NCI-H1417 (cell line): Measurements from ENCODE around the gene FARP1.
A peak's percentile ranks its signal among the peaks of the same experiment; 100 is the strongest.

Experiments used
- DNase-seq, 3 experiments: peaks; one replicate each; lab custom pipeline; 2025; lab: John Stamatoyannopoulos, UW

The FARP1 gene

DNA sequence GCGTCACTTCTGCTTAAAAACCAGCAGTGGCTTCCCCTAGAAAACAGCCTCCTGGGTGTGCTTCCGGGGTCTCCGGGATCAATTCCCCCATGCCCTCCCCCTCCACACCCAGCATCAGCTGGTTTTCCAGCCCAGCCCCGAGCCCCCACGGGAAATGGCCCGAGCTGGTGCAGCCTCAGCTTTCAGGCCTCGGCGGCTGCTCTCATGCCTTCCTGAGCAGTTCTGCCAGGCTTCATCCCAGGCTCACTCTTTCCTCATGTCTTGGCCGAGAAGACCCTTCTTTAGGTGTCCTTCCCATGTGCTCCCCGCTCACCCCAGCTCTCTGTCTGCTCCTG lies 137.2 kb downstream of the FARP1 start:
- DNase-seq: peak in 2 of 3 experiments; percentile 60 to 80

DNA sequence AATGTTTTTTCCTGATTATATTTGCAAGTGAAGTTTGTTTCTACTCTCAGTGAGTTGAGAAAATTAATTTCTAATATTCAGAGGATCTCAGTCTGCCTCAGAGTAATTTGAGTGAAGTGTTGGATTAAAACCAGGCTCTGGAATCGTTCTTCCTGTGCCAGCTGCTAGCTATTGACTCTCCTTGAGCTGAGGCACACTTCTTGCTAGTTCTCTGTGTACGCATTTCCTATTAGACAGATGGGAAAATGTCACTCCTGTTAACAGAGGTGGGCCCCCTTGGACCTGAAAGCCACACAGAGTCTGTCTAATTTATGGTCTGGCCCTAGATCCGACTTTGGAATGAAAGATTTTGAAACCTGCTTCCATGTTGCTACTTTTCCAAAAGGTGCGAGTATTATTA lies 141.8 kb downstream of the FARP1 start:
- DNase-seq: peak; percentile 41 to 90 (median 72)

DNA sequence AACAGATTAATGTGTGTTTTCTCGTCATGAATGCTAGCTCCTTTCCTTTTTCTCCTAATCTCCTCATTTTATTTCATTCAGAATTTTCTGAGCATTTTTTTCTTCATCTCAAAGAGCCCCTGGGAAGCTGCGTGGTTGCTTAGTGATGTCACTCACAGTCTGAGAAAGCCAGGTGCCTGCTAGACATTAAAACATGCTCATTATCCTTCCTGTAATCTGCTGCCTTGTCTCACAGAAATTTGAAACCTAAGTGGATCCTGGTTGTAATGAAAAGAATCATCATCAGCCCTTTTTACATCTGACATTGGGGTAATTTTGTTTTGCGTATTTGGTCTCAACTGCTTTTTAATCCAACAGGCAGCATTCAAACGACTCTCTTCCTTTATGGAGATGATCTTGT lies 142.4 kb downstream of the FARP1 start:
- peak; percentile 85 to 99 (median 91) for DNase-seq

DNA sequence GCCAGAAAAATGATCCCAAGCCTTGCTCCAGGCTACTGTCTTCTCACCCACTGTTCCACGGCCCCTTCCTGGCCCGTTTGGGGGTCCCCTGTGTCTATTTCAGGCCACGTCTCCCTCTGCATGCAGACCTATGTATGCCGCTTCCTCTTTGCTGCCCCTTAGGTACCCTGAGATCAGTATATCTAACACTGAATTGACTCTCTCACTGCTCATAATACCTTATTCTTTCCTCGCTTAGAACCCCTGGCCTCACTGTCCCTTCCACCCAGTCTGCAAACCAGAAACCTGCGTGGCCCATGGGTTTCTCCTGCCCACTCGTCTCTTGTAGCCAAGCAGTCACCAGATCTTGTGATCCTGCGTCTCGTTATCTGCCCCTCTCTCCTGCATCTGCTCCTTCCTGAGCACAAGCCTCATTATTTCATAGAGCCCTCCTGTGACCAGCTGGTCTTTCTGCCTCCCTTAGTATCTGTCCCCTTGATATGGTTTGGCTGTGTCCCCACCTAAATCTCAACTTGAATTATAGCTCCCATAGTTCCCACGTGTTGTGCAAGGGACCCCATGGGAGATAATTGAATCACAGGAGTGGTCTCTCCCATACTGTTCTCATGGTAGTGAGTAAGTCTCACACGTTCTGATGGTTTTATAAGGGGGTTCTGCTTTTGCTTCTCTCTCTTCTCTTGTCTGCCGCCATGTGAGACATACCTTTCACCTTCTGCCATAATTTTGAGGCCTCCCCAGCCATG lies 143.1 kb downstream of the FARP1 start:
- DNase-seq: peak; percentile 45 to 88 (median 80)

DNA sequence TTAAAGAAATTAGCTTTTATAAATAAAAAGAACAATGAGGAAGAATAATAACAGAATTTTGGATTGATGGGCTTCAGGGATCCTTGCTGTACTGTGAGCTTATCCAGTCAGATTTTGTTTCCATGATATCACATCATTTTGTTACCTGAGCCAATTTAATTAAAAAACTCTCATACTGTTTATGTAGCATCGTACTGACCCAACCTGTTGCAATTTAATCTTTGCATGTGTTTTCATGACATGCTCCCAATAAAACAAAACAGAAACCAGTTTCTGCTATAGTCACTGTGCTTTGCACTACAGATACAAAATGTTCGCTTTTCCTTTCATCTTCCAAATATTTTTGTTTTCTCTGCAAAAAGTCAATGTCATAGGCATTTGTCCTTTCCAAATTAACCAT lies 143.9 kb downstream of the FARP1 start:
- DNase-seq: no peak

DNA sequence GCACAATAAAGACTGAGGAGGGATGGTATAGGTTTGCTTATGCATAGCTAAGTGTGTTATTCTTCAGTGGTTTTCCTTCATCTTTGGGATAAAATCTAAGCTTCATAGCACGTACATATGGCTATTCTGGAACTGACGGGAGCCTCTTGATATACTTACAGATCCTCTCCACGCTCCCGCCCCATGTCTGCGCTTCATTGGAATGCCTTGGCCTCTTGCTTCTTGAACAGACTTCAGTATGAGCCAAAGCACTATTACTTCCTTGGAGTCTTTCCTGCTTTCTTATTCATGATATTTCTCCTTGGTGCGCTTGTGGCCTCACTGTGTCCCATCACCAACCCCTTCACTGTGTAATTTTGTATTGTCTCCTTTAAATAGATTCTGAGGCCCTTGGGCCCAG lies 145.3 kb downstream of the FARP1 start:
- no peak for DNase-seq

DNA sequence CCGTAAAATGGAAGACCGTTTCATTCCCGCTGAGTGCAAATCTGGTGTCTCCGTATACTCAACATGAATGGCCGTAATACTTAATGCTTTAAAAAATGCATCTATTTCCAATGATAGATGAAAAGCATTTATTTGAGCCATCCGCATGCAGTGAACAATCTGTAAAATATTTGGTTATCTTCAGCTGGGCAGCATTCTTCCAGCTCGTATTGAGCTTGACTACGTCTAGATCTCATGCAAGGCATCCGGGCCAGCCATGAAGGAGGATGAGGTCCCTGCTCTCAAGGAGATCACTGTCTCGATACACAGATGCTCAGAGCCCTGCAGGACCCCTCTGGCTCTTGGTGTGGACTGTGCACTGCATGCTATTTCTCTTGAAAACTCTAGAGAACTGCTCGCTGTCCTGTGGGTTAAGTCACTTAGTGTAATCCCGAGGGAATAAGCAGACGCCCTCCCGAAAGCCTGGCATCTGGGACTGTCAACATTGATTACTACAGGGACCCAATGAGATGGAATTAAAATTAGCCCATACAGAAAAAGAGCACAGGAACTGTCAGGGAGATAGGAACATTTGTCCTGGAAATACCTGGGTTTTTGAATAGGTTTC lies 146.5 kb downstream of the FARP1 start:
- no peak for DNase-seq

DNA sequence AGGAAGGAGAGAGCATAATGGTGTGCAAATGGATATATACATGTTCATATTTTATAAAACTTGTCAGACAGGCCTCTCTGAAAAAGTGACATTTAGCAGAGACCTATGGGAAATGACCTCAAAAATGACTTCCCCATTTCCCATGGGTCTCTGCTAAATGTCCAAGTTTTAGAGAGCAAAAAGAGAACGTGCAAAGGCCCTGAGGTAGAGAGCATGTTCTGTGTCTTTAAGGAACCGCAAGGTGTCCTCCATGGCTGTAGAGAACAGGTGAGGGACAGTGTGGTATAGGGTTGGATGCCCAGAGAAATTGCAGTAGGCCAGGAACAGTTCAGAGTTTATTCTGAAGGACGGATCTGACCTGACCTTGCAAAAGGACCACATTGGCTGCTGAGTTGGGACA lies 147.4 kb downstream of the FARP1 start:
- no peak for DNase-seq

DNA sequence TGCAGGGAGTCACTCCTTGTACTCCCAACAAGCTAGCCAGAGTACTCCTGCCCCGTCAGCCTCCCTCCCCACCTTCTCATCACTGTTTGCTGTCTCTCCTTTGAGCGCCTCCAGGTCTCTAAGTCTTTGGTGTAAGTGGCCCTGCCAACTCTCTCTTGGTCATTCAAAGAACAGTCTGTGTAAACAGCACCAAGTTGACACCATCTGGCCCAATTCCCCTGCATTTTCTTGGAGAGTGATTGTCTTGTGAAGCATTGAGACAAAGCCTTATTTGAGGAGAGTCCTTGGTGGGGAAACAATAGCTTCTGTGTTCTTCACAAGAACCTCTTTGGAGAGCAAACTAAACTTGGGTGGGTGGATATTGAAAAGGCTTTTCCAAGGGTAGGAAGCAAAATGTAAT lies 148.8 kb downstream of the FARP1 start:
- DNase-seq: peak in 1 of 3 experiments; percentile 50

DNA sequence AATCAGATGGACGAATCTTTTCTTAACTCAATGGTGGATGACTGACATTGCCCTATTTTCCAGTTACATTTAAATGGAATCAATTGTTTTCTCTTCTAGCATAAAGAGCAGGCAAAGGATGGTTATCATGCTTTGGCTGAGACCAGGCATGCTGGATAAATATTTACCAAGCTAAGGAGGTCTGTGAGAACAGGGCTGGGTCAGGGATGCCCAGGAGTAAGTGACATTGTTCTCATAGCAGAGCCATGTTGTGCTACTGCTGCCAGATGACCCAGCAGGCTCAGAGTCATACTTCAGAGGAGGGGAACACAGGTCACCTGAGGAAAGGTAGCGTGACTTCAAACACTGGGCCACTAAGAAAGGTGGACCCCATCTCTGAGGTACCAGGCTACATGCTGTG lies 150.2 kb downstream of the FARP1 start:
- peak; percentile 38 to 78 (median 54) for DNase-seq

DNA sequence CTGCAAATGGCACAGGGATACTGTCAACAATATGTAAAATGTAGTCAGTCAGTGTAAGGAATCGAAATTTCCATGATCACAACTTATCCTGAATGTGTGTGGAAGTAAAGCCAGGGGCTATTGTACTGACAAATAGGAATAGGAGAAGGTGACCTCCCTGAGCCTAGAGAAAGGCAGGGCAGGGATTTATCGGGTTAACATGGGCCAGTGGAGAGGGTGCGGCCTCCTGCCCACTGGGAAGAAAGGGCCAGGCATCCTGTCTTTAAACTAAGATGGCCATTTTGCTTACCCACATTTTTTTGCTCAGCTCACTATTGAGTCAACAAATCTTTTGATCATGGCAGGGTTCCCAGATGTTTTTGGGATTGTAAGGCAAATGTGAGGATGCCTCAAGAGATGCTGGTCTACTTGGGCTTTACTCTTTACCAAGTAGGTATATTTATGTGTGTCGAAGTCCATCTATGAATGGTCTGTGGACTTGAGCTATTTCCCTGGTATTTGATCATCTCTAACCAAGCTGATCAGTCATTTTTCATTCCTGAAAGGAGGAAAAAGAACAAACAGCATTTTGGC lies 150.8 kb downstream of the FARP1 start:
- DNase-seq: no peak

DNA sequence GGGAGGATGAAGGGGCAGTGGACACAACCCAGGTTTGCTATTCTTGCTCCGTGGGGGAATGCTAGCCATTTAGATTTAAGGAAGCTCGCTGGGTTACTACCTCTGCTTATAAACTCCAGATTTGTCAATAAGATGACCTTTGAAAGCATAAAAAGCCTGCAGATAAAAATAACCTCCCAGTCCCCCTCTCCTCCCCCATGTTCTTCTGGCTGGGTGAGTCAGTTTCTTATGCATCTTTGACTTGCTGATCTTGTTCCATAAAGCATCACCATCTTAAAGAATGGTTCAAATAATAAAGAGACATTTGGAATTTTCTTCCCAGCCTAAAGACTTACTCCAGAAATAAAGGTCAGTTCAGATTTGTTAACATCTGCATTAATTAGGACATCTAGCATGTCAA lies 152.5 kb downstream of the FARP1 start:
- no peak for DNase-seq

DNA sequence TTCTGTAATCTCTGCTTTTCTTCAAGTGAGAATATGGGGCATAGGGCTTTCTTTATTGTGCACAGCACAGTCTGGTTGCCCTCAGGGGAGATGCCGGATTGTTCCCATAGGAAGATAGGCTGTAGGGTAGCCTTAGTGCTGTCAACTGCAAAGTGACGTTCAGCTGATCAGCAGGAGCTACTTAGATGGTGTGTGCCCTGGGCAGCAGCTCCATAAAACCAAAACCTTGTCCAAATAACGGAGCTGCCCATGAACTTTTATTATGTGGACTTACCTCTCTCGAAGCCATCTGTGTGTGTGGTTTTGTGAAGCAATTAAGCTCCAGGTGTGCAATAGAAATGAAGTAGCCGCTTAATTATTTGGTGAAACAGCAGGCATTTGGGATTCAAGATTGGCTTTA lies 154.2 kb downstream of the FARP1 start:
- peak; percentile 27 to 90 (median 63) for DNase-seq

DNA sequence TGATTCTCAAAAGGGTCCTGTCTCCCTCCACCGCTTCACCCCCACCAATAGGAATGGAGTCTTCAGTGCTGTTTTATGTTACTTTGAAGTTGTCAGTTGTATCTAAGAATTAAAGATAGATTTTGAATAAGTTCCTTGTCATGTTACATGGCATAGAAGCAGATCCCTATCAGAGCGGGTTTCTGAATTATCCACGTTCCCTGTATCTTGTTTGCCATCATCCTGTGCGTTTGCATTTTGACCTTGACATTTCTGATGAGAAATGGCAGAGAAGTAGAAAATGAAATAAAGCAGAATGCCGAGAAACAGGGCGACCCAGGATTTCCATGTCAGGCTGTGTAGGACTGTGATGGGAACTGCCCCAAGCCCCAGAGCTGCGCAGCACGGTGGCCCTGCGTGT lies 154.9 kb downstream of the FARP1 start:
- no peak for DNase-seq

DNA sequence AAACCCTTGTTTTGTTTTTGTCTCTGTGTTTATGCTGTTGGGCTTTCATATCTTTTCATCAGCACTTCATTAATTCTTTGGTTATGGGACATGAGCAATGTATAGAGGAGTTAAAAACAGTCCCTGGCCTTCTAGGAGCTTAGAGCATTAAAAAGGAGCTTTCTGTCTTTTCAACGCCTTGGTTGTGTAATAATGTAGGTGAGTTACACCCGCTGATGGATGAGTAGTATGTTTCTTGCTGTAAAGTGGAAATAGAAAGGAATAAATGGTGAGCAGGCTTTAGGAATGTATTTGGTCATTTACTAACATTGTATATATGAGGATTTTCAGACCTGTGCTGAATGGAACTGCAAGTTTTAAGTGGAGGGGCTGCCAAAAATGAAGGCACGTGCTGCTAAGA lies 155.7 kb downstream of the FARP1 start:
- DNase-seq: no peak

DNA sequence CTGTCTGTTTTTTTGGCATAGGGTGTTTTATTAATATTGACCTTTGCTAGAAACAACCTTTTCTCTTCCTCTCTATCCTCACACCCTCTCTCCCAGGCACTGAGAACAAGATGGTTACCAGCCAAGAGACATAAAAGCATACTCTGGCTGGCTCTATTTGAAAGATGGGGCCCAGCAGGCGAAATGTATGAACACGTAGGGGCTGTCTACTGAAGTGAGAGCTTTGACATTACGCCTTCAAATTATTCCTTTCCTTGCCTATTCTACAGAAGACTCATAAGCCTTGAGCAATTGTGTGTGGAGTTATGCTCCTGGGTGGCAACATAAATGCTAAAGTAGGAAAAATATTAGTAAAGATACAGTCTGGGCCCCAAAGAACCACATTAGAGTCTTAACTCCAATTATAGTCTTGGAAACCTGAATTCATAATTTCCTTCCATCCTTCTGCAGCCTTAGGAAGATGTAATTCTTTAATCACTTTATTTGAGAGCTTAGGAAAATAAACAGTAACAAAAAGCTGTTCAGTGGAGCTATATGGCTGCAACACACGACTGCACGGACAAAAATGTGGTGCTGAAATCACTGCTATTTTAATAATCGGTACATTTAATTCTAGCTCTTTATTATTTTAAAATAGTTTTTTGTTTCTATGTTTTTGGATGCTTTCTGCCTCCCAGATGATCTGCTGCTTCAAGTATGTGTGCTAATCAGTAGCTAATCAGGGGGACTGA lies 156.5 kb downstream of the FARP1 start:
- no peak for DNase-seq

DNA sequence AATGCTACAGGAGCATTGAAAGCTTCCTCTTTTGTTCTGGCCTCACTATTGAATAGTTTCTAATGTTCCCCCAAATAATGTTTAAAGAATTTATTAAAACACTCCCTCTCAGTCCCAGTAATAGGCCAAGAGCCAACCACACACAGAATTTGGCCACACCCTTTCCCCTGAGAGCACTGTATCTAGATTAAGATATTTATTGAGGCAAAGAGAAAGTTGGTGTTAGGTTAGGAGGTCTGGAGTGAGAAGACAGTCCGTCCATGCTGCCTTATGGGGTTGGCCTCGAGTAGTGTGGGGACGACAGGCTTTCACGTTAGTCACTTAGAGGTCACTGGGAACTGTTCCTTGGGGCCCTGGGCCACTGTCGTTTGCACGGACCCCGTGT lies 157.1 kb downstream of the FARP1 start:
- DNase-seq: no peak

DNA sequence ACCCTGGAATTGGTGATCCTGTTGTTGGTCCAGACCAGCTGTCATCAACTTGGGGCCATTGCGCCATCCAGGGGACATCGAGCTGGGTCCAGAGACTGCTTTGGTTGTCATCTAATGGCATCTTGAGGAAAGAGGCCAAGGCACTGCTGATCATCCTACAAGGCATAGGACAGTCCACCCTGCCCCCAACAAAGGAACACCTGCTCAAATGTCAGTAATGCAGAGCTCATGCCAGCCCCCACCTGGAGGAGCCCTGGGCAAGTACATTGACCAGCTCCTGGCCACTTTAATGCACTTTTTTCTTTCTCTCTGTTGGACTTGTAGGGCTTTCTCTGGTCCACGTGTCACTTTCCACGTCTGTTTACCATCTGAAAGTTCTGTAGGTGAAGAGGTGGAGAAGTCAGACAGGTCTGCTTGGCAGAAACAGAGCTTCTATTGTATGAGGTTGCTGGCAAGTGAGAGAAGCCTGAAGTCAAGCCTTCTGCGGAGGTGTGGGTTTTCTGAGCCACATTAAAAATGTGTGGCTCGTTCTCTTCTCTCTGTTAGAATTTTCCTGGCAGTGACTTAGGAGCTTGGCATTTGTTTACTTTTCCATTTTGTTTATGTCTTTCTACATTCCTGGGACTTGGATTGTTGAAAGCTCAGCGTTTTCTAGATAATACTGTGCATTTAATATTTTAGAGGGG lies 158.2 kb downstream of the FARP1 start:
- DNase-seq: no peak

DNA sequence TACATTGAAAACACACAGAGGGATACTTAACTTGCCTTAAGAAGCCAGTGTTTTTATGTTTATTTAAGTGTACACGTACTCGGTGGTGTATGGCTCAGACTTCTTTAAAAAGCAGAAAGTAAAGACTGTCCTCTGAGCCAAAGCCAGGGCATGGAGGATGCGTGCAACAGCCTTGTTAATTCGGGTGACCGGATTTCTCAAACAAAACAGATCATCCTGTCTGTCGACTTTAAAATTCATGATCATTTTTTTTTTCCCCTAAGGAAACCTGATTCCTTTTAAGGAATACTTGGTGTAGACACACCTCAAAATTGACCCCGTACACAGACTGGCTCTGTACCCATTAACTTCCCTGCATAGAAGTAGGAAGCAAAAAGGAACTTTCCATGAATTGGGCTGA lies 158.8 kb downstream of the FARP1 start:
- DNase-seq: no peak

DNA sequence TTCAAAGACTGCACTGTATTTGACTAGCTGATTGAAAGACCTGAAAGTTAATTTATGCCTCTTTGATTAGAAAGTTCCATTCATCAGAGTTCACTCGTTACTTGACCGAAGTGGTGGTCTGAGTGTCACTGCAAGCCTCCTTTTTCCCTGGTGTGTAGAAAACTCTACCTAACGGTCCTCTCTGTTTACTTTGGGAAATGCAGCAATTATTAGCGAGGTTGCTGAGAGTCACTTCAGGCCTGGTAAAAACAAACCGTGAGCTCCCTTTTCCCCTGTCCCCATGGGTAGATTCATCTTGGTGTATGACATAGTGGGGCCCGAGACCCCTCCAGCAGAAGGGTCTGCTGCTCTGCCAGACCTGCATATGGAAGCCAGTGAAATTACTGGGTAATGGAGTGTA lies 161.0 kb downstream of the FARP1 start:
- DNase-seq: peak in 1 of 3 experiments; percentile 54

DNA sequence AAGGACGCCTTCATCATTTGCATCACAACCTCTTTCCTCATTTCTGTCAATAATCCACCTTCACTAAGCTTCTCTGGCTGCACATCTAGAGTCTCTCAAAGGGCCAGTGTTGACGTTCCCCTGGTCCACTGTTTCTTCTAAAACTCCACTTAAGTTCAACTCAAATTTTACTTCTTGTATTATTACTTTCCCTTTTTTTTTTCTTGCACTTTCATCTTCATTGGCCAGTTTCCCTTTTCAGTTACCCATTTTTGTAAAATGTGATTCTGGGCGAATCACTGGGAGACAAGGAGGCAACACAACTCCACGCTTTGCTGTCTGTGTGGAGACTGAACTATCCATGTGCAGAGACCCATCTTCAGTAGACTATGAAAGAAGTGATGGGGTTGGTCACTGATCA lies 162.8 kb downstream of the FARP1 start:
- DNase-seq: no peak

DNA sequence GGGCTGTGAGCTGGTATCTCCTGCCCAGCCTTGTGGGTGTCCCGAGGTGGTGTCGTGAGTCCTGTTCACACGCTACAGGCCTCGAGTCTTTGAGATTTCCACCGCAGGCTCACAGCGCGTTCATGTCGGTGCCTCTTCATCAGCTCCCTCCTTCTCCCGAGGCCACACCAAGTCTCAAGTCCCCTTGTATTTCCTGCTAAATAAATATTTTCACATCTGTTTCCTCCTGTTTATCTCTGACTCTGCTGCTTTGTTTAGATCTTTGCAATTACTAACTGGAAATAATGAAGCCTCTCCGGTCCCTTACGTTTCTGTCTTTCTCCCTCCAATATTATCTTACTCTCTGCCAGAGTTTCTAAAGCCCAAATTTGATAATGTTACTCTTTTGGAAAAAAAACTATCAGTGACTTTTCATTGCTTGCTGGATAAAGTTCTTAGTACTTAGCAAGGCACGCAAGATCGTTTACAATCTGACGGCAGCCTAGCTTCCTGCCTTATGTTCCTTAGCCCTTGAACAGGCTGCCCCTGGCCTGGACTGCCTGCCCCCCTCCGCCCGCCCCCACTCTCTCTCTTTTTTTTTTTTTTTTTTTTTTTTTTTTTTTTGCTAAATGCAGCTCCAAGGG lies 164.7 kb downstream of the FARP1 start:
- DNase-seq: no peak
